NCI-H345 treated with DMSO at 0.1 percent for 48 hours (cell line): ENCODE measurements around the gene IL36B.

ENCODE experiments used
- DNase-seq: peaks from one replicate; lab custom pipeline; 2025; ENCODE audit not compliant: unreplicated experiment; lab: John Stamatoyannopoulos, UW

The IL36B gene

GRCh38 chr2:113012436-113013335 lies 40.0 kb downstream of the IL36B start:
- DNase-seq = no peak

GRCh38 chr2:113011108-113011507 lies 41.6 kb downstream of the IL36B start:
- DNase-seq = no peak

DNA sequence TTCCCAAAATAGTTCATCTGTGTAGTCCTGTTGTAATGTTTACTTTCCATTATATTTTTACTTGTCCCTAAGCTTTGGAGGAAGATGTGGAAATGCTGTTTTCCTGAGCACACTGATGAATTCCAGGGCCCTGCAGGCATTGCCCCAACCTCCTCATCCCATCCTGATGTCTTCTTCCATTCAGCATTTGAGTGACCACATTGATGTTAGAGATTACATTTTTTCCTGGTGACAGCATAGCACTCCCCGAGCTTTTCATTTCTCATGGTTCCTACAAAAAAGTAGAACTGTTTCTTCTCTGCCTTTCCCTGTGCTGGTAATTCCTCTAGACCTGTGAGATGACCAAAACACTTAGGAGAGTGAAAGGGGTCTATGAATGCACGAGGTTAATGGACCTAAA lies 42.6 kb downstream of the IL36B start:
- no peak for DNase-seq

GRCh38 chr2:113009622-113010021 lies 43.0 kb downstream of the IL36B start:
- no peak for DNase-seq

- no peak for DNase-seq
Observed at GRCh38 chr2:113007250-113007649, 45.4 kb downstream of the IL36B start.

DNA sequence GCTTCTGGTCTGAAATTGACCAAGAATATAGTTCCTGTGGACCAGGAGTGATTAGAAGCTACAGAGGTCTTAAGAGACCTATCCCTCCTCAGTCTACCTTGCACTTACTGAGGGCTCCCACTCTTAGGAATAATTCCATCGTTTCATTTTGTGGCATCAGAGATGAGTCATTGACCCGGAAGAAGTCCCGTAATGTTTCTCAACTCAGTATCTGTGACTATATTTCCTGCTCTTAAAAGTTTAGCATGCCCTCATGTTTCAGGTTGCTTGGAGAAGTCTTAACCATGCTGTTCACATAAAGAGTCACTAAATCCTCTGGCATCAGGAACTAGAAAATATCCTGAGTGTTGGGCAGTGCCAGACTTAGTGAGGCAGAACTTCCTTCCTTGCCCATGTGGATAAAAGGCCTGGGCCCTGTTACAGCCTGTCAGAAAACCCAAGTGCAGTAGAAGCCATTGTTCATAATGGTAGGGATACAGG lies 47.6 kb downstream of the IL36B start, which contains the start of gene IL36A:
Gene IL36A, plus strand, starts transcription at position 430 of the 480 bp plus-strand sequence. CDS start 413 bp downstream, outside the sequence.
- DNase-seq = no peak

GRCh38 chr2:113002677-113003076 lies 50.0 kb downstream of the IL36B start:
- no peak for DNase-seq

DNA sequence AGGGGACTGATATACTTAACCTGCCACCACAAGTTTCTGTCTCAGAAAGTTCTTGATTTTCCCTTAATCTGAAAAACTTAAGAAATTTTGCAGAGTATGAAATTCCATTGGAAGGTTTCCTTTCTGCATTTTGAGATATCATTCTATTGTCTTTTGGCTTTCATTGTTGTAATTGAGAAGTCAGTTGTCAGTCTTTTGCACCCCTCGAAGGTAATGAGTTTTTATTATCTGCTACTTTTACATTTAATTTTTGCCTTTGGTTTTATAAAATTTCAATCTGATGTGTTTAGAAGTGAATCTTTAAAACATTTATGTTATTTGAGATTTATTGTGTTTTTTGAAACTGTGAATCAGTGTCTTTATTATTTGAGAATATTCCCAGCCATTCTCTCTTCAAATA lies 52.2 kb downstream of the IL36B start:
- no peak for DNase-seq

GRCh38 chr2:112997151-112997550 lies 55.5 kb downstream of the IL36B start:
- no peak for DNase-seq

DNA sequence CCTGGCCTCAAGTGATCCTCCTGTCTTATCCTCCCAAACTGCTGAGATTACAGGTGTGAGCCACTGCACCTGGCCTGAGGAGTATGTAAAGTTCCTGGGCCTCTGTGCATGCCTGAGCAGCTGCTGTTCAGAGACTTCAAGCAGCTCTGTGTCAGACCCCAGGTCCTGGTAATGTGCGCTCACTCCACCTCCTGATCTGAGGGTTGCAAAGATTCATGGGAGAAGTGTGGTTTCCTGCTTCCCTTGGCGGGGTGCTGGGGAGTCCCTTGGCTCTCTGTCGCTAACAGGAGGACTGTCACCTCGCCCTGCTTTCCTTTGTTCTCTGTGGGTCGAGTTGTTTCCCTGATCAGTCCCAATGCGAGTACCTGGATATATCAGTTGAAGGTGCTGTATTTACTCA lies 56.0 kb downstream of the IL36B start:
- no peak for DNase-seq

DNA sequence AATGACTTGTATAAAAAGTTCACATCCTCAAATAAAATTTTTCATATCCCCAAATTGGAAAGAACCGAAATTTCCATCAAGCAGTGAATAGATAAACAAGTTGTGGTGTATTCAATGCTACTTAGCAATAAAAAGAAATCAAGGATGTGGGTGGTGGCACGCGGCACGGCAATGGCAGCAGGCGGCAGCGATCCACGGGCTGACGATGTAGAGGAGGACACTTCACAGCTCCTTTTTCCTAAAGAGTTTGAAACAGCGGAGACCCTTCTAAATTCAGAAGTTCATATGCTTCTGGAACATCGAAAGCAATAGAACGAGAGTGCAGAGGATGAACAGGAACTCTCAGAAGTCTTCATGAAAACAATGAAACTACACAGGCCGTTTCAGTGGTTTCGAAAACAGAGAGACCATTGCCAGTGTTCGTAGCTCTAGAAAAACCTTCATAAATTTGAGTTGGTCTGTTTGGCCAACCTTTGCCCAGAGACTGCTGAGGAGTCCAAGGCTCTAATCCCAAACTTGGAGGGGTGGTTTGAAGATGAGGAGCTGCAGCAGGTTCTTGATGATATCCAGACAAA lies 57.2 kb downstream of the IL36B start:
- DNase-seq = no peak

DNA sequence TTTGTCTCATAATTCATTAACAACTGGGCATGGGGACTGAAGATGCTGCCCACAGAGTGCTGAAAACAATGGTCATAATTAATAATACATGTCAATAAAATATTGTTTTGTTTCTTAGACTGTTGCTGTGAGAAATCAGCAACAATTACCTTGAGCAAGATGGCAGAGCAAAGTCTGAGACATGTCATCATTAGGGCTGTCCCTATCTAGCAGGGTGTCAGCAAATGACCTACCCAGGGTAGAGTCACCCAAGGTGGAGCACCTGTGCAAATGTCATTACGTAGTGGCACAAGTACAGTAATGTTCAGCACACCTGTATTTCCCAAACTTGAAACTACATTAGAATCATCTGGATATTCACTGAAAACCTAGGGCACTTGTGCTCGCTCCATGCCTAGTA lies 58.0 kb downstream of the IL36B start:
- no peak for DNase-seq

DNA sequence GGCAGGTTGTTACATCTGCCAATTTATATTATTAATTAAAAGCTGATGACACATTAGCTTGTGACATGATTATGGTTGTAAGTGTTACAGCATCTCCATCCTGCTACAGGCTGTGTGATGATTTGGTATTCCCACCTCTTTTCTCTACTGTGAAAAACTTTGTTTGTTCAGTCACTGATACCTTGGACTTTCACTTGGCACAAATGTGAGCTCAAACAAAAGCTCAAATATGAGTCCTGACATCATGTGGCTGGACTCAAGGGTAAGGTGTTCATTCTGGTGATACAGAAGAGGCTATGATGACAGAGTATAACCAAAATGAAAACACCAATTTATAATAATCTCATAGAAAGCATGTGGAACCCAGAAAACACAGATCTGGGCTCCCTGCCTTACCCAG lies 58.8 kb downstream of the IL36B start:
- DNase-seq = no peak

- no peak for DNase-seq
Observed at GRCh38 chr2:112989611-112990010, 63.1 kb downstream of the IL36B start.

DNA sequence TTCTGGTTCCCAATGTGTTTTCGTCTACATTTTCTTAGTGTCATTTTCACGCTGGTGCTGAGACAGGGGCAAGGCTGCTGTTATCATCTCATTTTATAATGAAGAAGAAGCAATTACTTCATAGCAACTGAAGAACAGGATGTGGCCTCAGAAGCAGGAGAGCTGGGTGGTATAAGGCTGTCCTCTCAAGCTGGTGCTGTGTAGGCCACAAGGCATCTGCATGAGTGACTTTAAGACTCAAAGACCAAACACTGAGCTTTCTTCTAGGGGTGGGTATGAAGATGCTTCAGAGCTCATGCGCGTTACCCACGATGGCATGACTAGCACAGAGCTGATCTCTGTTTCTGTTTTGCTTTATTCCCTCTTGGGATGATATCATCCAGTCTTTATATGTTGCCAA lies 67.6 kb downstream of the IL36B start:
- DNase-seq = no peak

- DNase-seq = no peak
Observed at GRCh38 chr2:112980537-112980936, 72.1 kb downstream of the IL36B start.

DNA sequence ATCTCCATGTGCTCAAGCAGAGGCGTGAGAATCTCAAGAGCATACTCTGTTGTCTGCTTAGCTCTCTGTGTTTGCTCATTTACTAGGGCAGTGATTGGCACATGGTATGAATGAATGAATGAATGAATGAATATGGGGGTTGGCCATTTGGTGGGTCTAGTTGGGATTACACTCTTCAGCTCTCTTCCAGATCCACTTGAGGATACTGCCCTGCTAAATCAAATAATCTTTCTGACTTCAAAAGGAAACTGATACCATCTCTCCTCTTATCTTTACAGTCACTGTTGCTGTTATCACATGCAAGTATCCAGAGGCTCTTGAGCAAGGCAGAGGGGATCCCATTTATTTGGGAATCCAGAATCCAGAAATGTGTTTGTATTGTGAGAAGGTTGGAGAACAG lies 72.9 kb downstream of the IL36B start:
- no peak for DNase-seq

DNA sequence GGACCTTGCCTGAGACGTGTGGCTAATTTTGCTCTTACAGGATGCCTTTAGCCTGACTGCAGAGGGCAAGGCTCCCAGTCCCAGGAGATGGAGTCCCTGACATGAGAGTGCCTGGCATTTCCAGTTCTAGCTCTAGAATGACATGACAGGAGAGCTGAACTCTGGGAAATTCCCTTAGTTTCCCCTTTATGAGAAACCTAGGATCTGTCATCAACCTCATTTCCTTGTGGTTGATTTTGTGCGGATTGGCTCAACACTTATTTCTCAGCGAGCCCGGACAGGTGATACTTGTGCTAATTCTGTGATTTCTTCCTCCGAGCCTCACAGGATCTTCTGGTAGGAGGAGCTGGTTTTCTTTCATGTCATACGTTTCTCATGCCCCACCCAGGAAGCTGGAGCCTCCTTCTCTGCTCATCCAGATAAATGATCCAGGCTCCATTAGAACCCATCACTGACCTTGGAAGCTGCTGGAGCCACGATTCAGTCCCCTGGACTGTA lies 75.1 kb downstream of the IL36B start, which contains the start of gene IL36G:
Gene IL36G, plus strand, starts transcription at position 448 of the 498 bp plus-strand sequence. CDS start 633 bp downstream, outside the sequence.
- DNase-seq = no peak
